ENCODE data around the gene FETUB.
"Not testable (repeated sequence)": the region's sequence is repeated elsewhere in the genome, so short reads cannot be mapped to it uniquely, and the experiment has no call there.

Gene FETUB

DNA sequence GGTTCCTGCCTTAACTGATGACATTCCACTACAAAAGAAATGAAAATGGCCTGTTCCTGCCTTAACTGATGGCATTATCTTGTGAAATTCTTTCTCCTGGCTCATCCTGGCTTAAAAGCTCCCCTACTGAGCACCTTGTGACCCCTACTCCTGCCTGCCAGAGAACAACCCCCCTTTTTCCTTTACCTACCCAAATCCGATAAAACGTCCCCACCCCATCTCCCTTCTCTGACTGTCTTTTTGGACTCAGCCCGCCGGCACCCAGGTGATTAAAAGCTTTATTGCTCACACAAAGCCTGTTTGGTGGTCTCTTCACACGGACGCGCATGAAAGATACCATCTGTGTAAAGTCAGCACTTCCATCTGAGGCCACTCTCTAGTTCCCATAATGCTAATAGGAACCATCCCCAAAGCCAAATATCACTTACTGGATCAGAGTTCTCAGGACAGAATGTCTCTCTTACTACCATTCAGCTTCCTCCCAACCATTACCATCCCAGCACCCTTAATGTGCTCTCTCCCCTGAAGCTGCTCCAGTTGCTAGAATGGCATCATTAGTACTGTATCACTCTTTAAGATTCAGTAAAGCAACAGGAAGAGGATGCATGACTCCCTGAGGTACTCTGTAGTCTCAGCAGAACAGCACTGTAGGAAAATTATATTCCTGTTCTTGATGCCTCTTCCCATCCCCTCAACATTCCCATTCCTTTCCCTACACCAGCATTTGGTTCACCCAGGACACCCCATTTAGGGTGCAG lies 23.3 kb downstream of the FETUB start:
- no peak for DNase-seq (ENCODE audit: low spot score)
- Mint-ChIP-seq H3K4me3 (no peak overlapping the region), H3K36me3 (ENCODE audit: low read depth) (no peaks in the 10 kb centered on the region), H3K9me3 (no peaks in the 10 kb centered on the region), H3K27me3 (ENCODE audit: low read depth) (peaks cover 35% of the 10 kb centered on the region), H3K27ac (no peak overlapping the region), H3K4me1 (ENCODE audit: low read depth) (no peaks in the 10 kb centered on the region)

DNA sequence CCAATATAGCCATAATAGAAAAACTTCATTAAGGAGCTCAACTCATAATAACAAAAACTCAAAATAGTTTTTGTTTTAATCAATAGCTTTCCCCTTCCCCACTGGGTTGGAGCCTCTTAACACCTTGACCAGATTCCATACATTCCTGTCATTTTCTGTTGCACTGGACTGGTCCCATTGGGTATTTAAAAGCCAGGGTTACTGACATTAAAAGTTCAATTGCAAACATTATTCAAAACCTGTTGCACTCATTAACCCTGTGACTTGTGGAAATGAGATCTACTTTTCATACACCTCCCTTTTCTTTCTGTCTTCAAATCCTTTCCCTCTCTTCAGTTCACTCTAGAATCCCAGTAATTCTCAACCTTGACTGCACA lies 23.9 kb downstream of the FETUB start:
- Mint-ChIP-seq H3K9me3 (no peaks in the 10 kb centered on the region), H3K27ac (no peak overlapping the region), H3K4me1 (ENCODE audit: low read depth) (no peaks in the 10 kb centered on the region), H3K36me3 (ENCODE audit: low read depth) (no peaks in the 10 kb centered on the region), H3K4me3 (no peak overlapping the region), H3K27me3 (ENCODE audit: low read depth) (peaks cover 31% of the 10 kb centered on the region)
- DNase-seq (ENCODE audit: low spot score): no peak

- DNase-seq (ENCODE audit: low spot score): no peak
- Mint-ChIP-seq H3K4me1 (ENCODE audit: low read depth) (peaks cover 4% of the 10 kb centered on the region), H3K27ac (no peak overlapping the region), H3K27me3 (ENCODE audit: low read depth) (peaks cover 27% of the 10 kb centered on the region), H3K9me3 (no peaks in the 10 kb centered on the region), H3K4me3 (no peak overlapping the region), H3K36me3 (ENCODE audit: low read depth) (no peaks in the 10 kb centered on the region)
These were observed 24.3 kb downstream of the FETUB start for GRCh38 chr3:186664506-186664905.

- Mint-ChIP-seq H3K27ac (no peak within 1 kb of the TSS), H3K4me3 (no peak within 1 kb of the TSS), H3K9me3 (no peaks in the 10 kb centered on the region), H3K4me1 (ENCODE audit: low read depth) (peaks cover 12% of the 10 kb centered on the region), H3K27me3 (ENCODE audit: low read depth) (peaks cover 25% of the 10 kb centered on the region), H3K36me3 (ENCODE audit: low read depth) (no peaks in the 10 kb centered on the region)
- no peak for DNase-seq (ENCODE audit: low spot score)
These were observed 25.5 kb downstream of the FETUB start, which contains the start of gene HRG for GRCh38 chr3:186665625-186666188. TSS of gene HRG (plus strand) at chr3:186666014. CDS start at chr3:186666032, 18 bp downstream.

DNA sequence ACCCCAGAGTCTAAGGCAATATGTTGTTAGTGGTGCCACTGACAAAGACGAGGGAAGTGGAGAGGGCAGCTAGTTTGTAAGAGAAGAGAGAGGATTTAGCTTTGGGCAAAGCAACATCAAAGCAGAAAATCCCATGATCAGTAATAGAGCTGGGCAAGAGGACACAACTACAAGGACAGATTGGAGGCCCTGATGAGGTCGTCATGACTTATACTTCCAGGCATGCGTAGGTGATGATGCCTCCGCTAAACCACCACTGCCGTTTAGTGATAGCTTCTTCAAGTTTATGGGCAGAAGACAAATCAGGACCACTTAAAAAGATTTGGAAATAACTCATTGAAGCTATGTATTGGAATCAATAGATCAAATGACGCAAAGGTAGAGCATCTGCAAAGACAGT lies 28.2 kb downstream of the FETUB start:
- Mint-ChIP-seq H3K27me3 (ENCODE audit: low read depth) (peaks cover 24% of the 10 kb centered on the region), H3K36me3 (ENCODE audit: low read depth) (no peaks in the 10 kb centered on the region), H3K4me3 (no peak overlapping the region), H3K9me3 (no peaks in the 10 kb centered on the region), H3K27ac (no peak overlapping the region), H3K4me1 (ENCODE audit: low read depth) (peaks cover 12% of the 10 kb centered on the region)
- no peak for DNase-seq (ENCODE audit: low spot score)

GRCh38 chr3:186669378-186670084 lies 29.3 kb downstream of the FETUB start:
- Mint-ChIP-seq H3K4me1 (ENCODE audit: low read depth) (peaks cover 12% of the 10 kb centered on the region), H3K36me3 (ENCODE audit: low read depth) (no peaks in the 10 kb centered on the region), H3K27ac (no peak overlapping the region), H3K9me3 (no peaks in the 10 kb centered on the region), H3K27me3 (ENCODE audit: low read depth) (peaks cover 26% of the 10 kb centered on the region), H3K4me3 (no peak overlapping the region)
- DNase-seq (ENCODE audit: low spot score): no peak

GRCh38 chr3:186670155-186670554 lies 30.0 kb downstream of the FETUB start:
- no peak for DNase-seq (ENCODE audit: low spot score)
- H3K27me3 Mint-ChIP-seq (ENCODE audit: low read depth): peaks cover 30% of the 10 kb centered on the region

DNA sequence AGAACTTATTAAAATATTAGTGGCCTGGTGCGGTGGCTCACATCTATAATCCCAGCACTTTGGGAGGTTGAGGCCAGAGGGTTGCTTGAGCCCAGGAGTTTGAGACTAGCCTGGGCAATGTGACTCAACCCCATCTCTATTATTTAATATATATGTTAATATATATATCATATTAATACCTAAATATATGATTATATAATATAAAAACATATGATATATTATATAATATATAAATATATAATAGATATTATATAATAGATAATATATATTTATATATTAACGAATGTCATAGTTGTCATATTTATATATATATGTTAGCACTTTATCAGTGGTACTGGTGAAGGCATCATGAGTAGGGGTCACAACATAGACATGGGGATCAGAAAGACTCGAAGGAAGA lies 30.9 kb downstream of the FETUB start:
- H3K36me3 Mint-ChIP-seq (ENCODE audit: low read depth): no peaks in the 10 kb centered on the region
- DNase-seq (ENCODE audit: low spot score): no peak
- peaks cover 24% of the 10 kb centered on the region for H3K27me3 Mint-ChIP-seq (ENCODE audit: low read depth)
- no peak overlapping the region for H3K27ac Mint-ChIP-seq
- H3K4me1 Mint-ChIP-seq (ENCODE audit: low read depth): peaks cover 12% of the 10 kb centered on the region
- no peaks in the 10 kb centered on the region for H3K9me3 Mint-ChIP-seq
- H3K4me3 Mint-ChIP-seq: no peak overlapping the region

More at GRCh38 chr3:186670155-186670554, 30.0 kb downstream of the FETUB start:
- no peak overlapping the region for H3K4me3 Mint-ChIP-seq
- peaks cover 12% of the 10 kb centered on the region for H3K4me1 Mint-ChIP-seq (ENCODE audit: low read depth)
- no peaks in the 10 kb centered on the region for H3K36me3 Mint-ChIP-seq (ENCODE audit: low read depth)
- no peaks in the 10 kb centered on the region for H3K9me3 Mint-ChIP-seq
- no peak overlapping the region for H3K27ac Mint-ChIP-seq

- H3K4me3 Mint-ChIP-seq: no peak overlapping the region
- no peak for DNase-seq (ENCODE audit: low spot score)
- H3K36me3 Mint-ChIP-seq (ENCODE audit: low read depth): no peaks in the 10 kb centered on the region
- no peak overlapping the region for H3K27ac Mint-ChIP-seq
- no peaks in the 10 kb centered on the region for H3K9me3 Mint-ChIP-seq
- H3K27me3 Mint-ChIP-seq (ENCODE audit: low read depth): peaks cover 59% of the 10 kb centered on the region
- H3K4me1 Mint-ChIP-seq (ENCODE audit: low read depth): no peaks in the 10 kb centered on the region
These were observed 38.4 kb downstream of the FETUB start for GRCh38 chr3:186678604-186679003.

GRCh38 chr3:186679151-186679550 lies 39.0 kb downstream of the FETUB start:
- Mint-ChIP-seq H3K27ac (no peak overlapping the region), H3K27me3 (ENCODE audit: low read depth) (peaks cover 56% of the 10 kb centered on the region), H3K36me3 (ENCODE audit: low read depth) (no peaks in the 10 kb centered on the region), H3K4me1 (ENCODE audit: low read depth) (no peaks in the 10 kb centered on the region), H3K4me3 (no peak overlapping the region), H3K9me3 (no peaks in the 10 kb centered on the region)
- no peak for DNase-seq (ENCODE audit: low spot score)

- peaks cover 11% of the 10 kb centered on the region for H3K9me3 Mint-ChIP-seq
- H3K4me3 Mint-ChIP-seq: no peak overlapping the region
- H3K27ac Mint-ChIP-seq: no peak overlapping the region
- DNase-seq (ENCODE audit: low spot score): no peak
- H3K27me3 Mint-ChIP-seq (ENCODE audit: low read depth): peaks cover 48% of the 10 kb centered on the region
- H3K36me3 Mint-ChIP-seq (ENCODE audit: low read depth): no peaks in the 10 kb centered on the region
- no peaks in the 10 kb centered on the region for H3K4me1 Mint-ChIP-seq (ENCODE audit: low read depth)
These were observed 40.7 kb downstream of the FETUB start for GRCh38 chr3:186680869-186681268.

- Mint-ChIP-seq H3K4me1 (ENCODE audit: low read depth) (no peaks in the 10 kb centered on the region), H3K27ac (no peak overlapping the region), H3K9me3 (peaks cover 11% of the 10 kb centered on the region), H3K27me3 (ENCODE audit: low read depth) (peaks cover 41% of the 10 kb centered on the region), H3K4me3 (no peak overlapping the region), H3K36me3 (ENCODE audit: low read depth) (no peaks in the 10 kb centered on the region)
- DNase-seq (ENCODE audit: low spot score): no peak
These were observed 42.6 kb downstream of the FETUB start for GRCh38 chr3:186682812-186683211.

DNA sequence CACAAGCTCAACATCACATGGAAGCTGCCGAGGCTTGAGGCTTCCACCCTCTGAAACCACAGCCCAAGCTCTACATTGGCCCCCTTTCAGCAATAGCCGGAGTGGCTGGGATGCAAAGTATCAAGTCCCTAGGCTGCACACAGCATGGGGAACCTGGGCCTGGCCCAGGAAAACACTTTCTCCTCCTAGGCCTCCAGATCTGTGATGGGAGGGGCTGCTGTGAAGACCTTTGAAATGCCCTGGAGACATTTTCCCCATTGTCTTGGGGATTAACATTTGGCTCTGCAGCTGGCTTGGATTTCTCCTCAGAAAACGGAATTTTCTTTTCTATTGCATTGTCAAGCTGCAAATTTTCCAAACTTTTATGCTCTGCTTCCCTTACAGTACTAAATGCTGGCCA lies 43.8 kb downstream of the FETUB start:
- Mint-ChIP-seq H3K27me3 (ENCODE audit: low read depth) (peaks cover 38% of the 10 kb centered on the region), H3K9me3 (peaks cover 11% of the 10 kb centered on the region), H3K4me1 (ENCODE audit: low read depth) (no peaks in the 10 kb centered on the region), H3K36me3 (ENCODE audit: low read depth) (no peaks in the 10 kb centered on the region), H3K27ac (no peak overlapping the region), H3K4me3 (no peak overlapping the region)
- DNase-seq (ENCODE audit: low spot score): no peak

- not testable (repeated sequence) for H3K4me3 Mint-ChIP-seq
These were observed 46.3 kb downstream of the FETUB start for GRCh38 chr3:186686475-186686874.

More at GRCh38 chr3:186686475-186686874, 46.3 kb downstream of the FETUB start:
- Mint-ChIP-seq H3K9me3 (peaks cover 11% of the 10 kb centered on the region), H3K27me3 (ENCODE audit: low read depth) (peaks cover 27% of the 10 kb centered on the region)
- not testable (repeated sequence) for H3K27ac Mint-ChIP-seq; H3K4me1 Mint-ChIP-seq (ENCODE audit: low read depth); DNase-seq (ENCODE audit: low spot score); H3K36me3 Mint-ChIP-seq (ENCODE audit: low read depth)
